Progenitor cell of endocrine pancreas (in vitro differentiated cells): ENCODE measurements around the gene IL10RA. TPM values are rescaled to one million over a fixed set of nuclear protein-coding genes. Genes with fewer than 3 reads are reported as not detected.
"Not testable (repeated sequence)": the region's sequence is repeated elsewhere in the genome, so short reads cannot be mapped to it uniquely, and the experiment has no call there.

Experiments
- DNase-seq: peaks from one replicate; pipeline ENCODE4 v3.0.0; 2021; ENCODE audit warnings: low spot score; ENCODE audit not compliant: unreplicated experiment
- H3K27ac Mint-ChIP-seq: 2 replicates; pipeline ENCODE4 v1.8.0; 2021; ENCODE audit warnings: mild to moderate bottlenecking, moderate library complexity, mixed read lengths
- H3K27me3 Mint-ChIP-seq: 2 replicates; pipeline ENCODE4 v1.8.0; 2021; ENCODE audit warnings: mixed read lengths
- H3K36me3 Mint-ChIP-seq: 2 replicates; pipeline ENCODE4 v1.8.0; 2022; ENCODE audit warnings: mixed read lengths; ENCODE audit not compliant: insufficient read depth
- H3K4me1 Mint-ChIP-seq: 2 replicates; pipeline ENCODE4 v1.8.0; 2021; ENCODE audit warnings: low read depth, mixed read lengths
- H3K4me3 Mint-ChIP-seq: 2 replicates; pipeline ENCODE4 v1.8.0; 2021; ENCODE audit warnings: low read depth, mild to moderate bottlenecking, moderate library complexity, mixed read lengths
- H3K9me3 Mint-ChIP-seq: 2 replicates; pipeline ENCODE4 v1.8.0; 2021; ENCODE audit warnings: low read depth, mixed read lengths
- CTCF ChIP-seq: fragments of 200-600 bp; sonication (generic); IDR thresholded peaks from one replicate; pipeline ENCODE4 v1.5.0; 2021; ENCODE audit warnings: antibody characterized with exemption, mild to moderate bottlenecking; ENCODE audit not compliant: unreplicated experiment
- total RNA-seq: library from RNA; stranded (reverse); gene quantifications from 2 replicates; pipeline ENCODE4 v1.2.1, GENCODE V29; 2021

Gene IL10RA
- total RNA-seq, 1 donor from 2014 or later: 0.72 TPM

- no peak for DNase-seq
- Mint-ChIP-seq H3K4me3 (no peak overlapping the region), H3K27ac (no peak overlapping the region), H3K9me3 (no peaks in the 10 kb centered on the region), H3K27me3 (peaks cover 7% of the 10 kb centered on the region), H3K4me1 (peaks cover 8% of the 10 kb centered on the region), H3K36me3 (no peaks in the 10 kb centered on the region)
- no peak for TF ChIP-seq CTCF
These were observed 9.7 kb upstream of the IL10RA start for GRCh38 chr11:117976445-117976844.

GRCh38 chr11:117977029-117977428 lies 9.2 kb upstream of the IL10RA start:
- Mint-ChIP-seq H3K4me3 (no peak overlapping the region), H3K4me1 (peaks cover 7% of the 10 kb centered on the region), H3K27me3 (peaks cover 12% of the 10 kb centered on the region), H3K36me3 (no peaks in the 10 kb centered on the region), H3K9me3 (no peaks in the 10 kb centered on the region), H3K27ac (no peak overlapping the region)
- no peak for TF ChIP-seq CTCF
- no peak for DNase-seq

- H3K9me3 Mint-ChIP-seq, H3K4me1 Mint-ChIP-seq, H3K36me3 Mint-ChIP-seq, H3K27ac Mint-ChIP-seq, DNase-seq, H3K4me3 Mint-ChIP-seq: not testable (repeated sequence)
- H3K27me3 Mint-ChIP-seq: peaks cover 12% of the 10 kb centered on the region
These were observed 8.5 kb upstream of the IL10RA start for GRCh38 chr11:117977612-117978264.

GRCh38 chr11:117978291-117978910 lies 7.8 kb upstream of the IL10RA start:
- not testable (repeated sequence) for H3K36me3 Mint-ChIP-seq, H3K4me1 Mint-ChIP-seq, H3K4me3 Mint-ChIP-seq, DNase-seq, H3K27ac Mint-ChIP-seq, H3K9me3 Mint-ChIP-seq
- peaks cover 14% of the 10 kb centered on the region for H3K27me3 Mint-ChIP-seq

GRCh38 chr11:117978991-117979390 lies 7.2 kb upstream of the IL10RA start:
- Mint-ChIP-seq H3K36me3 (no peaks in the 10 kb centered on the region), H3K4me3 (no peak overlapping the region), H3K27ac (no peak overlapping the region), H3K4me1 (no peaks in the 10 kb centered on the region), H3K27me3 (peaks cover 18% of the 10 kb centered on the region), H3K9me3 (no peaks in the 10 kb centered on the region)
- no peak for DNase-seq
- TF ChIP-seq CTCF: no peak

- Mint-ChIP-seq H3K36me3 (no peaks in the 10 kb centered on the region), H3K4me1 (no peaks in the 10 kb centered on the region), H3K27me3 (peaks cover 24% of the 10 kb centered on the region), H3K4me3 (no peak overlapping the region), H3K27ac (no peak overlapping the region), H3K9me3 (no peaks in the 10 kb centered on the region)
- no peak for DNase-seq
- no peak for TF ChIP-seq CTCF
These were observed 6.5 kb upstream of the IL10RA start for GRCh38 chr11:117979481-117980211.
